ENCODE results near the gene BASP1.

GRCh38 chr5:17186256-17186655 lies 31.2 kb upstream of the BASP1 start:
- TF ChIP-seq POLR2A (IDR thresholded peaks at IDR 0.05) (no peak), CTCF (IDR thresholded peaks at IDR 0.05) (no peak), EP300 (IDR thresholded peaks at IDR 0.05) (no peak)
